HepG2 (cell line): ENCODE results near the gene CNGA3. TPM values are rescaled to one million over a fixed set of nuclear protein-coding genes. Genes with fewer than 3 reads are reported as not detected.

Source experiments
- ATAC-seq: fragments of 200-7000 bp; cut with Tn5 transposase; 3 replicates; pipeline ENCODE4 v1.9.1; 2020; ENCODE audit warnings: mild to moderate bottlenecking, moderate library complexity
- BruUV-seq: library from RNA; stranded (reverse); fragments of 400-500 nt; replicated peaks from 2 replicates; lab custom pipeline; 2021; lab: Mats Ljungman, UMichigan
- CTCF ChIA-PET: fragments of 300-600 bp; formaldehyde crosslinking; extraction: SDS; loops from one replicate; lab custom pipeline; 2021; ENCODE audit warnings: low total read pairs, inconsistent platforms, low intra/inter-chr PET ratio; lab: Yijun Ruan, JAX
- POLR2A ChIA-PET: fragments of 350-600 bp; sonication (Branson Sonifier 250); formaldehyde crosslinking; loops from one replicate; lab custom pipeline; 2020; ENCODE audit warnings: antibody characterized with exemption, inconsistent platforms; lab: Yijun Ruan, JAX
- DNase-seq: peaks from one replicate; pipeline ENCODE4 v3.0.0-alpha.2; 2015; ENCODE audit warnings: low spot score
- FAIRE-seq: peaks from 3 replicates; lab custom pipeline; 2011; peaks lifted over from hg19 to GRCh38; lab: Jason Lieb, UNC
- H2AFZ ChIP-seq: one replicate; pipeline ENCODE4 v1.6.1; 2011; ENCODE audit warnings: low read length, inconsistent platforms
- H3K27ac ChIP-seq: fragments of 300-600 bp; 3 replicates; pipeline ENCODE4 v1.8.0; 2011; ENCODE audit warnings: mixed run types, mild to moderate bottlenecking, mixed read lengths, low read length, inconsistent platforms; ENCODE audit not compliant: insufficient read depth; ENCODE audit errors: extremely low read length
- H3K27me3 ChIP-seq, 2 experiments: fragments of 200-600 bp in 1 of 2; 2 replicates in 1 of 2; 3 replicates in 1 of 2; pipeline versions ENCODE4 v1.6.0 to v1.8.0; 2011; ENCODE audit warnings: low read length in 2 of 2, mild to moderate bottlenecking in 2 of 2, moderate library complexity in 2 of 2, inconsistent platforms in 1 of 2; ENCODE audit not compliant: insufficient read depth in 2 of 2, control insufficient read depth in 1 of 2
- H3K36me3 ChIP-seq, 2 experiments: fragments of 200-600 bp in 1 of 2; replicated peaks in 1 of 2; 2 replicates in 1 of 2; 3 replicates in 1 of 2; pipeline versions ENCODE4 v1.5.1 to v1.8.0; 2011; ENCODE audit warnings: low read length in 2 of 2, inconsistent platforms in 1 of 2; ENCODE audit not compliant: insufficient read depth in 2 of 2, control insufficient read depth in 1 of 2
- H3K4me1 ChIP-seq: 2 replicates; pipeline ENCODE4 v1.5.1; 2012; ENCODE audit warnings: low read length, inconsistent platforms; ENCODE audit not compliant: insufficient read depth
- H3K4me2 ChIP-seq: 2 replicates; pipeline ENCODE4 v1.6.0; 2011; ENCODE audit warnings: low read depth, low read length, inconsistent platforms
- H3K4me3 ChIP-seq, 3 experiments: fragments of 200-600 bp in 1 of 3; sonication (generic), shearing (Covaris generic) in 1 of 3; replicated peaks in 1 of 3; 2 replicates each; pipeline ENCODE4 v1.5.1; 2011 to 2016; ENCODE audit warnings: low read length in 3 of 3, inconsistent platforms in 2 of 3, low read depth in 2 of 3, mild to moderate bottlenecking in 2 of 3, control low read depth in 1 of 3, mixed read lengths in 1 of 3; ENCODE audit not compliant: insufficient read depth in 1 of 3
- H3K79me2 ChIP-seq: one replicate; pipeline ENCODE4 v1.6.1; 2011; ENCODE audit warnings: low read length, inconsistent platforms; ENCODE audit not compliant: insufficient read depth
- H3K9ac ChIP-seq: 2 replicates; pipeline ENCODE4 v1.6.0; 2011; ENCODE audit warnings: mild to moderate bottlenecking, low read depth, low read length, inconsistent platforms; ENCODE audit not compliant: insufficient read depth
- H3K9me3 ChIP-seq: 2 replicates; pipeline ENCODE4 v1.5.1; 2012; ENCODE audit warnings: mild to moderate bottlenecking, low read length
- H4K20me1 ChIP-seq: 2 replicates; pipeline ENCODE4 v1.6.0; 2011; ENCODE audit warnings: inconsistent platforms, mild to moderate bottlenecking, low read length, moderate library complexity; ENCODE audit not compliant: insufficient read depth
- ATAD3A ChIP-seq: sonication (generic); formaldehyde crosslinking; IDR thresholded peaks from 2 replicates; pipeline ENCODE4 v1.4.0; 2020; ENCODE audit warnings: missing genetic modification reagents
- CHD4 ChIP-seq: fragments of 200-600 bp; sonication (generic); IDR thresholded peaks from 2 replicates; pipeline ENCODE4 v1.7.0; 2017; ENCODE audit warnings: mild to moderate bottlenecking, low read length, borderline replicate concordance
- ERF ChIP-seq: IDR thresholded peaks from 2 replicates; pipeline ENCODE4 v1.6.1; 2018; ENCODE audit warnings: missing biosample characterization, missing genetic modification reagents
- HNRNPLL ChIP-seq: fragments of 200-400 bp; formaldehyde crosslinking; IDR thresholded peaks from 2 replicates; pipeline ENCODE4 v1.6.1; 2017; ENCODE audit warnings: mild to moderate bottlenecking, low read depth, low read length; ENCODE audit not compliant: poor library complexity, severe bottlenecking
- MAZ ChIP-seq, 2 experiments: sonication (generic) in 1 of 2; formaldehyde crosslinking in 1 of 2; IDR thresholded peaks; 2 replicates each; pipeline versions ENCODE4 v1.5.0 to v1.6.1; 2012 to 2020; ENCODE audit warnings: low read depth in 2 of 2, mild to moderate bottlenecking in 2 of 2, borderline replicate concordance in 1 of 2, improper control_type of control experiment in 1 of 2, low read length in 1 of 2, missing genetic modification reagents in 1 of 2, moderate library complexity in 1 of 2
- PBX3 ChIP-seq: sonication (generic); formaldehyde crosslinking; IDR thresholded peaks from 2 replicates; pipeline ENCODE4 v1.8.1; 2023; ENCODE audit warnings: missing genetic modification reagents, inconsistent platforms, borderline replicate concordance
- RFXAP ChIP-seq: sonication (generic); formaldehyde crosslinking; IDR thresholded peaks from 2 replicates; pipeline ENCODE4 v1.4.0; 2020; ENCODE audit warnings: missing genetic modification reagents, borderline replicate concordance
- SRSF4 ChIP-seq: fragments of 200-400 bp; formaldehyde crosslinking; IDR thresholded peaks from one replicate; pipeline ENCODE4 v1.6.1; 2018; ENCODE audit warnings: mild to moderate bottlenecking, low read depth, low read length, moderate library complexity; ENCODE audit not compliant: poor library complexity, severe bottlenecking
- WIZ ChIP-seq: sonication (generic); formaldehyde crosslinking; IDR thresholded peaks from 2 replicates; pipeline ENCODE4 v1.5.1; 2020; ENCODE audit warnings: mild to moderate bottlenecking, missing genetic modification reagents
- ZBTB10 ChIP-seq: sonication (generic); formaldehyde crosslinking; IDR thresholded peaks from 2 replicates; pipeline ENCODE4 v1.4.0; 2020; ENCODE audit warnings: missing genetic modification reagents, borderline replicate concordance
- ZC3H4 ChIP-seq: sonication (generic); formaldehyde crosslinking; IDR thresholded peaks from 2 replicates; pipeline ENCODE4 v1.4.0; 2020; ENCODE audit warnings: missing genetic modification reagents, borderline replicate concordance
- ZNF350 ChIP-seq: sonication (generic); formaldehyde crosslinking; IDR thresholded peaks from 2 replicates; pipeline ENCODE4 v1.4.0; 2020; ENCODE audit warnings: mild to moderate bottlenecking, low read depth, missing genetic modification reagents, borderline replicate concordance
- ZNF572 ChIP-seq: sonication (generic); formaldehyde crosslinking; IDR thresholded peaks from 2 replicates; pipeline ENCODE4 v1.5.1; 2020; ENCODE audit warnings: mild to moderate bottlenecking, missing genetic modification reagents
- ZNF619 ChIP-seq: sonication (generic); formaldehyde crosslinking; IDR thresholded peaks from 2 replicates; pipeline ENCODE4 v1.4.0; 2020; ENCODE audit warnings: mild to moderate bottlenecking, missing genetic modification reagents
- ZNF7 ChIP-seq: IDR thresholded peaks from 2 replicates; pipeline ENCODE4 v1.6.1; 2016; ENCODE audit warnings: missing biosample characterization, missing genetic modification reagents
- ZNF780A ChIP-seq: sonication (generic); formaldehyde crosslinking; IDR thresholded peaks from 2 replicates; pipeline ENCODE4 v1.8.0; 2022; ENCODE audit warnings: mild to moderate bottlenecking, missing genetic modification reagents, moderate library complexity
- ZSCAN12 ChIP-seq: sonication (generic); formaldehyde crosslinking; IDR thresholded peaks from 2 replicates; pipeline ENCODE4 v1.9.0; 2021; ENCODE audit warnings: mild to moderate bottlenecking, missing genetic modification reagents
- WGBS: methylation state at CpG from one replicate; pipeline ENCODE4 v1.1.6; 2017; ENCODE audit warnings: low lambda C conversion rate; 5-methylcytosine and 5-hydroxymethylcytosine counted together
- in situ Hi-C: cut with HindIII; loops from 2 replicates; pipeline ENCODE4 v1.10.0; 2017; ENCODE audit warnings: low pct_unique_long_range_greater_than_20kb; ENCODE audit not compliant: extremely low pct_ligation_motif_present
- intact Hi-C: fragments of 100-400 bp; cut with micrococcal nuclease; formaldehyde crosslinking; loops from one replicate; pipeline ENCODE4 v1.10.0; 2022; ENCODE audit not compliant: unreplicated experiment
- polyA plus RNA-seq, 8 experiments: library from polyadenylated mRNA; depleted of rRNA in 3 of 8; stranded (reverse) in 7 of 8; unstranded in 1 of 8; fragments of >200 nt; fragmentation: Illumina TruSeq in 4 of 8; extraction: Trizol in 4 of 8; gene quantifications; 2 replicates each; pipeline versions ENCODE4 v1.2.1 to v1.2.3, GENCODE V29; 2011 to 2016; ENCODE audit warnings: low read depth in 4 of 8, missing spikeins in 1 of 8, mixed read lengths in 1 of 8; ENCODE audit not compliant: insufficient read depth in 1 of 8
- total RNA-seq, 5 experiments: library from RNA; depleted of rRNA; stranded (reverse); fragments of >200 nt; fragmentation: Illumina TruSeq; extraction: Trizol; gene quantifications; 2 replicates each; pipeline ENCODE4 v1.2.3, GENCODE V29; 2016; ENCODE audit warnings: low read depth in 1 of 5
- TF ChIP-seq, protein P1 (sequence below): sonication (generic); formaldehyde crosslinking; IDR thresholded peaks from 2 replicates; pipeline ENCODE4 v1.4.0; 2020; ENCODE audit warnings: missing genetic modification reagents, mild to moderate bottlenecking, borderline replicate concordance

Gene CNGA3
- total and polyA plus RNA-seq, 2 of the 13 experiments (the other 11 are each of a cell fraction or from before 2014, with no cell fraction given), result not detected

GRCh38 chr2:98350411-98350810 lies 4.2 kb downstream of the CNGA3 start:
- FAIRE-seq (no peak), ATAC-seq (no peak), DNase-seq (no peak)
- no peaks in the 10 kb centered on the region for H4K20me1 ChIP-seq
- no peaks in the 10 kb centered on the region for H3K36me3 ChIP-seq
- in situ Hi-C loops, result no loop called here
- no peaks in the 10 kb centered on the region for H3K9me3 ChIP-seq
- POLR2A ChIA-PET, result no interaction called here
- BruUV-seq, result no TSS peak
- no peak overlapping the region for H2AFZ ChIP-seq
- no peak overlapping the region for H3K4me2 ChIP-seq
- H3K79me2 ChIP-seq, result no peaks in the 10 kb centered on the region
- H3K27me3 ChIP-seq, result peaks cover 1 to 35% of the 10 kb centered on the region in 2 experiments; a peak in 4 of 5 replicates
- CTCF ChIA-PET, result no interaction called here
- no peak overlapping the region for H3K4me3 ChIP-seq
- intact Hi-C loops, result no loop called here
- TF ChIP-seq CHD4, result no peak
- no peak for TF ChIP-seq ZBTB10 (CRISPR knock-in tag)
- TF ChIP-seq ZC3H4 (CRISPR knock-in tag), result no peak
- TF ChIP-seq ZNF619, result no peak
- TF ChIP-seq ZNF780A (CRISPR knock-in tag), result no peak
- no peak for TF ChIP-seq PBX3 (CRISPR knock-in tag)
- TF ChIP-seq ATAD3A (CRISPR knock-in tag), result no peak
- TF ChIP-seq ZSCAN12 (CRISPR knock-in tag), result no peak
- TF ChIP-seq MAZ (IDR thresholded peaks at IDR 0.05; ENCODE audit: borderline replicate concordance, low read depth, low read length), result no peak
- TF ChIP-seq MAZ (CRISPR knock-in tag; IDR thresholded peaks at IDR 0.05; ENCODE audit: low read depth), result no peak
- no peak for TF ChIP-seq ZNF572 (CRISPR knock-in tag)
- no peak for TF ChIP-seq RFXAP (CRISPR knock-in tag)
- no peak for TF ChIP-seq ZNF7 (CRISPR knock-in tag)
- TF ChIP-seq WIZ (CRISPR knock-in tag), result no peak
- no peak for TF ChIP-seq ERF
- no peak for TF ChIP-seq ZNF350 (CRISPR knock-in tag)
- TF ChIP-seq, protein P1, sequence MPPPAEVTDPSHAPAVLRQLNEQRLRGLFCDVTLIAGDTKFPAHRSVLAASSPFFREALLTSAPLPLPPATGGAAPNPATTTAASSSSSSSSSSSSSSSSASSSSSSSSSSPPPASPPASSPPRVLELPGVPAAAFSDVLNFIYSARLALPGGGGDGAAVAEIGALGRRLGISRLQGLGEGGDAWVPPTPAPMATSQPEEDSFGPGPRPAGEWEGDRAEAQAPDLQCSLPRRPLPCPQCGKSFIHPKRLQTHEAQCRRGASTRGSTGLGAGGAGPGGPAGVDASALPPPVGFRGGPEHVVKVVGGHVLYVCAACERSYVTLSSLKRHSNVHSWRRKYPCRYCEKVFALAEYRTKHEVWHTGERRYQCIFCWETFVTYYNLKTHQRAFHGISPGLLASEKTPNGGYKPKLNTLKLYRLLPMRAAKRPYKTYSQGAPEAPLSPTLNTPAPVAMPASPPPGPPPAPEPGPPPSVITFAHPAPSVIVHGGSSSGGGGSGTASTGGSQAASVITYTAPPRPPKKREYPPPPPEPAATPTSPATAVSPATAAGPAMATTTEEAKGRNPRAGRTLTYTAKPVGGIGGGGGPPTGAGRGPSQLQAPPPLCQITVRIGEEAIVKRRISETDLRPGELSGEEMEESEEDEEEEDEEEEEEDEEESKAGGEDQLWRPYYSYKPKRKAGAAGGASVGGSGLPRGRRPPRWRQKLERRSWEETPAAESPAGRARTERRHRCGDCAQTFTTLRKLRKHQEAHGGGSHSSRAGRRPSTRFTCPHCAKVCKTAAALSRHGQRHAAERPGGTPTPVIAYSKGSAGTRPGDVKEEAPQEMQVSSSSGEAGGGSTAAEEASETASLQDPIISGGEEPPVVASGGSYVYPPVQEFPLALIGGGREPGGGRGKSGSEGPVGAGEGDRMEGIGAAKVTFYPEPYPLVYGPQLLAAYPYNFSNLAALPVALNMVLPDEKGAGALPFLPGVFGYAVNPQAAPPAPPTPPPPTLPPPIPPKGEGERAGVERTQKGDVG (CRISPR knock-in tag), result no peak
- no peak for TF ChIP-seq HNRNPLL
- TF ChIP-seq SRSF4, result no peak
- H3K4me1 ChIP-seq, result no peaks in the 10 kb centered on the region
- WGBS, result 0% methylated on average over 1 of the region's 1 CpG
- no peak overlapping the region for H3K9ac ChIP-seq
- no peak overlapping the region for H3K27ac ChIP-seq
